Testis (tissue), 2 donors: ENCODE data around the gene EZH2.

Experiments
- CTCF ChIP-seq, 3 experiments: fragments of 450-650 bp in 2 of 3; fragments of 200-600 bp in 1 of 3; sonication (generic) in 1 of 3; IDR thresholded peaks; one replicate each; pipeline ENCODE4 v1.5.1; 2016 to 2019; ENCODE audit warnings: antibody characterized with exemption in 3 of 3, mild to moderate bottlenecking in 2 of 3, moderate library complexity in 1 of 3
- POLR2A ChIP-seq: fragments of 450-650 bp; IDR thresholded peaks from one replicate; pipeline ENCODE4 v1.6.1; 2017; ENCODE audit warnings: antibody characterized with exemption, mild to moderate bottlenecking, moderate library complexity

GRCh38 chr7:148770004-148770403 is 114.1 kb downstream of the EZH2 start:
- TF ChIP-seq CTCF (IDR thresholded peaks at IDR 0.05): no peak
- no peak for TF ChIP-seq POLR2A
